Measurements from ENCODE around the gene TMC6.

Gene TMC6

GRCh38 chr17:78154903-78155811 is 26.6 kb upstream of the TMC6 start:
- Mint-ChIP-seq H3K9me3 (no peaks in the 10 kb centered on the region), H3K4me3 (no peak overlapping the region), H3K36me3 (ENCODE audit: low read depth) (no peaks in the 10 kb centered on the region), H3K4me1 (peaks cover 30% of the 10 kb centered on the region), H3K27ac (peak overlapping the region; percentile 57), H3K27me3 (ENCODE audit: low read depth, poor library complexity) (peaks cover 19% of the 10 kb centered on the region)
- TF ChIP-seq, protein P1, sequence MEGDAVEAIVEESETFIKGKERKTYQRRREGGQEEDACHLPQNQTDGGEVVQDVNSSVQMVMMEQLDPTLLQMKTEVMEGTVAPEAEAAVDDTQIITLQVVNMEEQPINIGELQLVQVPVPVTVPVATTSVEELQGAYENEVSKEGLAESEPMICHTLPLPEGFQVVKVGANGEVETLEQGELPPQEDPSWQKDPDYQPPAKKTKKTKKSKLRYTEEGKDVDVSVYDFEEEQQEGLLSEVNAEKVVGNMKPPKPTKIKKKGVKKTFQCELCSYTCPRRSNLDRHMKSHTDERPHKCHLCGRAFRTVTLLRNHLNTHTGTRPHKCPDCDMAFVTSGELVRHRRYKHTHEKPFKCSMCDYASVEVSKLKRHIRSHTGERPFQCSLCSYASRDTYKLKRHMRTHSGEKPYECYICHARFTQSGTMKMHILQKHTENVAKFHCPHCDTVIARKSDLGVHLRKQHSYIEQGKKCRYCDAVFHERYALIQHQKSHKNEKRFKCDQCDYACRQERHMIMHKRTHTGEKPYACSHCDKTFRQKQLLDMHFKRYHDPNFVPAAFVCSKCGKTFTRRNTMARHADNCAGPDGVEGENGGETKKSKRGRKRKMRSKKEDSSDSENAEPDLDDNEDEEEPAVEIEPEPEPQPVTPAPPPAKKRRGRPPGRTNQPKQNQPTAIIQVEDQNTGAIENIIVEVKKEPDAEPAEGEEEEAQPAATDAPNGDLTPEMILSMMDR (IDR thresholded peaks at IDR 0.05) = no peak
- DNase-seq = no peak

DNA sequence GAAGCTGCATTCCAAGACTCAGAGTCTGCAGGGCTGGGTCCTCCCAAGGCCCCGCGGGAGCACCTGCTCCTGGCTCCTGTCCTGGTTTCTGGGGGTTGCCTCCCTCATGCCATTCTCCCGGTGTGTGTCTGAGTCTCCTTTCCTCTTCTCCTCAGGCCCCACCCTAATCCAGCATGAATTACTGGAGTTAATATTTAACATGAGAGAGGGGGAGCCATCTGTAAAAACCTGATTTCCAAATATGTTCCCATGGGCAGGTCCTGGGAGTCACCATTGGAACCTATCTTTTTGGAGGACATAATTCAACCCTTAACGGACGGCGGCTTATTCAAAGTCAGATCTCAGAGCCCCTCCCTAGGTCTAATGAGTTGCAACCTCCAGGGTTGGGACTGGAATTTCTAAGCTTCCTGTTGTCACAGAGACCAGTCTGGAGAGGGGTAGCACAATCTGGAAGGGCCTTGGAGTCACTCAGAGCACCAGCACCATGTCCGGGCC is 23.0 kb upstream of the TMC6 start:
- DNase-seq = no peak
- Mint-ChIP-seq H3K4me1 (peaks cover 34% of the 10 kb centered on the region), H3K27me3 (ENCODE audit: low read depth, poor library complexity) (peaks cover 8% of the 10 kb centered on the region), H3K36me3 (ENCODE audit: low read depth) (no peaks in the 10 kb centered on the region), H3K4me3 (no peak overlapping the region), H3K9me3 (no peaks in the 10 kb centered on the region), H3K27ac (no peak overlapping the region)
- TF ChIP-seq, protein P1 (IDR thresholded peaks at IDR 0.05) = no peak

- H3K4me3 Mint-ChIP-seq = no peak overlapping the region
- H3K27ac Mint-ChIP-seq = peak overlapping the region; percentile 68
- H3K9me3 Mint-ChIP-seq = no peaks in the 10 kb centered on the region
- DNase-seq = no peak
- no peaks in the 10 kb centered on the region for H3K36me3 Mint-ChIP-seq (ENCODE audit: low read depth)
- H3K27me3 Mint-ChIP-seq (ENCODE audit: low read depth, poor library complexity) = peaks cover 5% of the 10 kb centered on the region
- TF ChIP-seq, protein P1 (IDR thresholded peaks at IDR 0.05) = no peak
- H3K4me1 Mint-ChIP-seq = peaks cover 38% of the 10 kb centered on the region
Measured at GRCh38 chr17:78148286-78149016, 19.9 kb upstream of the TMC6 start.

- peaks cover 44% of the 10 kb centered on the region for H3K4me1 Mint-ChIP-seq
- no peak for DNase-seq
- no peak overlapping the region for H3K27ac Mint-ChIP-seq
- no peaks in the 10 kb centered on the region for H3K36me3 Mint-ChIP-seq (ENCODE audit: low read depth)
- TF ChIP-seq, protein P1 (IDR thresholded peaks at IDR 0.05) = no peak
- peaks cover 5% of the 10 kb centered on the region for H3K27me3 Mint-ChIP-seq (ENCODE audit: low read depth, poor library complexity)
- no peak overlapping the region for H3K4me3 Mint-ChIP-seq
- no peaks in the 10 kb centered on the region for H3K9me3 Mint-ChIP-seq
Measured at GRCh38 chr17:78147315-78147998, 18.9 kb upstream of the TMC6 start.

- H3K27ac Mint-ChIP-seq = no peak overlapping the region
- peaks cover 7% of the 10 kb centered on the region for H3K27me3 Mint-ChIP-seq (ENCODE audit: low read depth, poor library complexity)
- H3K9me3 Mint-ChIP-seq = no peaks in the 10 kb centered on the region
- H3K4me1 Mint-ChIP-seq = peaks cover 49% of the 10 kb centered on the region
- H3K4me3 Mint-ChIP-seq = no peak overlapping the region
- TF ChIP-seq, protein P1 (IDR thresholded peaks at IDR 0.05) = no peak
- H3K36me3 Mint-ChIP-seq (ENCODE audit: low read depth) = no peaks in the 10 kb centered on the region
- no peak for DNase-seq
Measured at GRCh38 chr17:78146881-78147280, 18.3 kb upstream of the TMC6 start.

All from nephron progenitor cell (in vitro differentiated cells).